Bone marrow (tissue), 2 donors: ENCODE results near the gene MFNG.

ENCODE experiments used
- DNase-seq, 2 donors: peaks; one replicate each; lab custom pipeline; 2025; lab: John Stamatoyannopoulos, UW

MFNG gene

GRCh38 chr22:37425369-37425768, 60.8 kb downstream of the MFNG start:
- DNase-seq: no peak

- DNase-seq: no peak
Measured at GRCh38 chr22:37423283-37423682, 62.9 kb downstream of the MFNG start.

- no peak for DNase-seq
Measured at GRCh38 chr22:37421468-37421877, 64.7 kb downstream of the MFNG start.

- no peak for DNase-seq
Measured at GRCh38 chr22:37420686-37421467, 65.3 kb downstream of the MFNG start.

GRCh38 chr22:37419969-37420685, 66.1 kb downstream of the MFNG start:
- no peak for DNase-seq

- DNase-seq: no peak
Measured at GRCh38 chr22:37419370-37419968, 66.7 kb downstream of the MFNG start.
